Central memory CD8-positive, alpha-beta T cell (primary cell): ENCODE measurements around the gene PDGFA.

Experiments
- ATAC-seq: fragments of 150-1000 bp; cut with Tn5 transposase; replicated peaks from 2 replicates; pipeline ENCODE4 v1.10.0; 2022; ENCODE audit warnings: mild to moderate bottlenecking, moderate FRiP score, moderate number of reproducible peaks; ENCODE audit not compliant: poor library complexity, severe bottlenecking; ENCODE audit errors: extremely low read depth
- DNase-seq, 2 donors: peaks; one replicate each; pipeline ENCODE4 v3.0.0; 2021; ENCODE audit warnings: low spot score in 2 of 2
- H3K27ac Mint-ChIP-seq: one replicate; pipeline ENCODE4 v1.8.0; 2022; ENCODE audit warnings: low read depth, mild to moderate bottlenecking, moderate library complexity, mixed read lengths
- H3K27me3 Mint-ChIP-seq: one replicate; pipeline ENCODE4 v1.8.0; 2022; ENCODE audit warnings: mixed read lengths
- H3K36me3 Mint-ChIP-seq: one replicate; pipeline ENCODE4 v1.8.0; 2022; ENCODE audit warnings: mild to moderate bottlenecking, moderate library complexity, mixed read lengths; ENCODE audit not compliant: insufficient read depth
- H3K4me1 Mint-ChIP-seq: one replicate; pipeline ENCODE4 v1.8.0; 2022; ENCODE audit warnings: mixed read lengths
- H3K4me3 Mint-ChIP-seq: one replicate; pipeline ENCODE4 v1.8.0; 2022; ENCODE audit warnings: mild to moderate bottlenecking, moderate library complexity, mixed read lengths
- H3K9me3 Mint-ChIP-seq: one replicate; pipeline ENCODE4 v1.8.0; 2022; ENCODE audit warnings: mixed read lengths

PDGFA gene

DNA sequence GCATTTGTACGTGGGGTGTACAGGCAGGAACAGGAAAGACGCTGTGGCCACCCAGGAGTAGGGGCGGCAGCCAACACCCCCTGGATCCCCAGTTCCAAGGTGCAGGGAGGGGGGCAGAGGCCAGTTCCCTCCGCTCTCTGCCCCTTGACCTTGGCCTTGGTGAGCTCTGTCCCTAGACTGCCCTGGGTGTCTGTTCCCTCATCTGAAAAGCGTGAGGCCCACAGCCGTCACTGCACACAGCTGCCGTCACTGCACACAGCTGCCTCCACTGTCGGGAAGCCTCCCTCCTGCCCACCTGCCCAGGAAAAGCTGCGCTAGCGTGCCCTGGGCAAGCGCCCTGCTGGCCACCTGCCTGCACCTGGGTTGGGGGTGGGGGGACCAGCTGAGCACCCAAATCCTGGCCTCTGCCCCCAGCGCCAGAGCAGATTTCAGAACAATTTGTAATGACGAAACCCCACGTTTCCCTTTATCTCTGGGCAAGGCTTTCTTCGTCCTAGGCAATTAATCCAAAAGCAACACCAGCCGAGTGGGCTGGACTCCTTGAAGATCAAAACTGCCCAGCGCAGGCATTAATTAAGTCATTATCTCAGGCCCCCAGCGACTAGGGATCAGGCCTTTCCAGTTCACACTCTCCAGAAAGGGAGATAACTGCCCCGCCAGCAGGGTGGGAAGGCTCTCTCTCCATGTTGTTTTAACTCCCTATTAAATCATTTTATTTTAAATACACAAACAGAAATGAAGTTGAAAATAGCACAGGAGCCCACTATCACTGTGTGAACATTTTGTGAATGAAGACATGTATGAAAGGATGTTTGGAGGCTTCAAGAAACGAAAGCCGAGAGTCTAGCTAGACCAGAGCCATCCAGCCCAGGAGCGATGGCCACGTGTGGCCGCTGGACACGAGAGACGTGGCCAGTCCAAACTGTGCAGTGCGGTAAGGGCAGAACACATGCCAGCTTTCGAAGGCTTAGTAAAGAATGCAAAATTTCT, 4.0 kb upstream of the PDGFA start:
- peaks cover 9% of the 10 kb centered on the region for H3K27me3 Mint-ChIP-seq
- H3K4me3 Mint-ChIP-seq = no peak overlapping the region
- no peak overlapping the region for H3K27ac Mint-ChIP-seq
- H3K36me3 Mint-ChIP-seq = peaks cover 1% of the 10 kb centered on the region
- ATAC-seq = no peak
- peaks cover 2% of the 10 kb centered on the region for H3K4me1 Mint-ChIP-seq
- no peaks in the 10 kb centered on the region for H3K9me3 Mint-ChIP-seq
- DNase-seq = no peak

DNA sequence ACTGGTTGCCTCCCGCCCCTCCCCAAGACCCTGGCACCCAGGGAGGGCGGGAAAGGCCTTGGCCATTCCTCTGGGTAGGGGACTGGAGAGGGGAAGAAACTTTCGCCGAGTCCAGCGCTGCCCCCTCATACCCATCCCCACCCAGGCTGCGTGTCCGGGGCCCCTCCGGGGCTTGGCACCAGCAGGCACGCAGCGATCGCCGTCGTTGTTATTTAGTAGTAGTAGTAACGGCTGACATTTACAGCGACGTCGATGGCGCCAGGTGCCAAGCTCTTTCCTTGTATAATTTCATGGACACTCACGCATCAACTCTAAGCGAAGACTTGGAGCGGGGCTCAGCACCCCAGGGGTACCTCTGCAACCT, 3.3 kb upstream of the PDGFA start:
- H3K9me3 Mint-ChIP-seq = no peaks in the 10 kb centered on the region
- H3K4me1 Mint-ChIP-seq = peaks cover 7% of the 10 kb centered on the region
- ATAC-seq (no peak), DNase-seq (no peak)
- H3K27ac Mint-ChIP-seq = no peak overlapping the region
- H3K36me3 Mint-ChIP-seq = peaks cover 1% of the 10 kb centered on the region
- no peak overlapping the region for H3K4me3 Mint-ChIP-seq
- H3K27me3 Mint-ChIP-seq = peaks cover 16% of the 10 kb centered on the region

DNA sequence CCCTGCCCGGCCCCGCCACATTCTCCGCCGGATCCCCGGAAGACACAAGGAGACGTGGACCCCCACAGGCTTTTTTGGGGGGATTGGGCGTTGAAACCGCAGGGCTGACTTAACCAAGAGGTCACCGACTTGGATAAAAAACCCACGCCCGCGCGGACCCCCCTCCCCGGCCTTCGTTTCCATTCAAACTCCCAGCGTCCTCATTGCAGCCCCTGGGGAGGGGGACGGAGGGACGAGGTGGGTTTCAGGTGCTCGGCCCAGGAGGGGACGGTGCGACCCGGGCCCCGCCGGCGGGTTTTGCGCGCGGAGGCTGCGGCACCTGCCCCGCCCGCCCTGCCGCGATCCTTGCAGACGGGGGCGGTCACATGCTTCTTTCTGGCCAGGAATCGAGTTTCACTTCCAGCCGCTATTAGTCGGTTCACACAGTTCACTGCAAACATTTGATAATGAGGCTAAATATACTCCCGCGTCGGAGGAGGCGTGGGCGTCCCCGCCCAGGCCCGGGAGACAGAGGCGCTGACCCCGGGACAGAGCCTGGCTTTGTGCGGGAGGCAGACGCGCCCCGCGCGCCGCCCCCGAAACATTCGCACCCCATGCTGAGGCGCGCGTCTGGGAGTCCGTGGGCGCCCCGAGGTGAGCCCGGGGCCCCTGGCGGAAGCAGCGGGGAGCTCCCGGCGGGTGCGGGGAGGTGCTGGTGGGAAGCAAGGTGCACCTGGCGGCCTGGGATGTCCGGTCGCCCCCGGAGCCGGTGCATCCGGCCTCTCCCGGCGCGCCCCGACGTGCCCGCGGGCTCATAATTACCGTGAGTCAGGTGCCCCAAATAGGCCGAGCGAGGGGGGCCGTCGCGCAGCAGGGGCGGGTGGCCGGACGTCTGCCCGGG, 2.7 kb upstream of the PDGFA start:
- H3K9me3 Mint-ChIP-seq = no peaks in the 10 kb centered on the region
- ATAC-seq (no peak), DNase-seq (no peak)
- H3K36me3 Mint-ChIP-seq = peaks cover 1% of the 10 kb centered on the region
- no peak overlapping the region for H3K27ac Mint-ChIP-seq
- peaks cover 11% of the 10 kb centered on the region for H3K4me1 Mint-ChIP-seq
- peak overlapping the region; percentile 60 for H3K4me3 Mint-ChIP-seq
- peaks cover 20% of the 10 kb centered on the region for H3K27me3 Mint-ChIP-seq

DNA sequence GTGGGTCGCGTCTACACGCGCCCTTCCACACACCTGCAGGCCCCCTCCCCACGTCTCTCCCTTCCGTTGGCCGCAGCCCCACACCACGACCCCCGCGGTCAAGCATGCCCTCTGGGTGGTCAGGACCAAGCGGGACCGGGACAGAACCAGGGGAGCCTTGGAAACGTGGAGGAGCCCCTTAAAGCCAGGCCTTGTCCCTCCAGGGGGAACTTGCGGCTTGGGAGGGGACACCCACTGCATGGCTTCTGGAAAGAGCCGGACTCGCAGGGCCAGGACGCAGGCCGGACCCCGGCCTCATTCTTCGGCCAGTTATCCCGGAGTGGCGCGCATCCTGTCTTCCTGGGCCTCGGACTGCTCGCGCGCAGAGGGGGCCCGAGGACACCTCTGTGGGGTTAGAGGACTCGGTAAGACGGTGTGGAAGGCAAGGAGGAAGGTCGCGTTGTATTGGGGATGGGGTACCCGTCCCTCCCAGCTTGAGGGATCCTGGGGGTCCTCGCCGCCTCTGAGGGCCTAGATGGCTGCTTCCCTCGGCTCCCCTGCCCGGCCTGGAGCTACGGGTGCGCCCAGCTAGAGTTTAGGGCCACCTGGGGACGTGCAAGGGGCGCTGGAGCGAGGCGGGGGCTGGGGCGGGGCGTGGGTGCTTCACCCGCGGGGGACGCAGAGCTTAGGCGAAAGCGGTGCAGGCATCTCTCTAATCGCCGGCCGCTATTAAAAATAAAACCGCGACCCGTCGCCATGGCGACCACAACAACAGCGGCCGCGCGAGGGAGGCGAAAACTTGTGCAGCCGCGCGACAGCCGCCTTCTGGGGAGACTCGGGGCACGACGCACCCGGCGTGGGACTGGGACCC, 1.8 kb upstream of the PDGFA start:
- Mint-ChIP-seq H3K27me3 (peaks cover 22% of the 10 kb centered on the region), H3K4me1 (peaks cover 11% of the 10 kb centered on the region), H3K4me3 (peak overlapping the region; percentile 60), H3K9me3 (no peaks in the 10 kb centered on the region), H3K36me3 (peaks cover 1% of the 10 kb centered on the region), H3K27ac (no peak overlapping the region)
- no peak for ATAC-seq
- DNase-seq = no peak

DNA sequence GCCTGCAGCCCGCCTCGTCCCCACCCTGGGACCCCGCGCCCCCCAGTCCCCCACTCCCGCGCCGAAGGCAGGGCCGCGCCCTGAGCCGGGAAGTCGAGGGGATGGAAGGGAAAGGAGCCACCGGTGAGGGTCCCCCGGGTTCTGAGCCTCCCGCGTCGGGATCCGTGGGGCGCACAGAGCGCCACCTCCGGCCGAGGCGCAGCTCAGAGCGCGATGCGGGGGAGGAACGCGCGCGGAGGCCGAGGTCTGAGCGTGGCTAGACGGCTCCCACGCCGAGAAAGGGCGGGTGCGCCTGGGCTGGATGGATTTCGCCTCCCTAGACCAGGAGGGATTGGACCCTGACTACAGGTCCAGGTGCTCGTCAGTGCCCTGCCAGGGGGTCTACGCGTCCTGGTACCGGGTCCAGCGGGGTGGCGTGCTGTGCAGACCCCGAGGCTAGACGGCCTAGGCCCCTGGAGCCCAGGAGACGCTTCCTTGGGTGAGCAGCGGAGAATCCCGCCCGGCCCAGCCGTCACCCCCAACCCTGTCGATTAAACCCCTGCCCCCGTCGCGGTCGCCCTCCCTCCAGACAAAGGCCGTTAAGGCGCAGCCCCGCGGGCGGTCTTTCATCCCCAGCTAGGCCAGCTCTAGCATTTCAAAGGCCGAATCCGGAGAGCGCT, 986 bp upstream of the PDGFA start:
- Mint-ChIP-seq H3K27me3 (peaks cover 30% of the 10 kb centered on the region), H3K4me1 (peaks cover 11% of the 10 kb centered on the region), H3K27ac (no peak overlapping the region), H3K9me3 (no peaks in the 10 kb centered on the region), H3K4me3 (peak overlapping the region; percentile 60), H3K36me3 (peaks cover 1% of the 10 kb centered on the region)
- ATAC-seq (no peak), DNase-seq (no peak)

DNA sequence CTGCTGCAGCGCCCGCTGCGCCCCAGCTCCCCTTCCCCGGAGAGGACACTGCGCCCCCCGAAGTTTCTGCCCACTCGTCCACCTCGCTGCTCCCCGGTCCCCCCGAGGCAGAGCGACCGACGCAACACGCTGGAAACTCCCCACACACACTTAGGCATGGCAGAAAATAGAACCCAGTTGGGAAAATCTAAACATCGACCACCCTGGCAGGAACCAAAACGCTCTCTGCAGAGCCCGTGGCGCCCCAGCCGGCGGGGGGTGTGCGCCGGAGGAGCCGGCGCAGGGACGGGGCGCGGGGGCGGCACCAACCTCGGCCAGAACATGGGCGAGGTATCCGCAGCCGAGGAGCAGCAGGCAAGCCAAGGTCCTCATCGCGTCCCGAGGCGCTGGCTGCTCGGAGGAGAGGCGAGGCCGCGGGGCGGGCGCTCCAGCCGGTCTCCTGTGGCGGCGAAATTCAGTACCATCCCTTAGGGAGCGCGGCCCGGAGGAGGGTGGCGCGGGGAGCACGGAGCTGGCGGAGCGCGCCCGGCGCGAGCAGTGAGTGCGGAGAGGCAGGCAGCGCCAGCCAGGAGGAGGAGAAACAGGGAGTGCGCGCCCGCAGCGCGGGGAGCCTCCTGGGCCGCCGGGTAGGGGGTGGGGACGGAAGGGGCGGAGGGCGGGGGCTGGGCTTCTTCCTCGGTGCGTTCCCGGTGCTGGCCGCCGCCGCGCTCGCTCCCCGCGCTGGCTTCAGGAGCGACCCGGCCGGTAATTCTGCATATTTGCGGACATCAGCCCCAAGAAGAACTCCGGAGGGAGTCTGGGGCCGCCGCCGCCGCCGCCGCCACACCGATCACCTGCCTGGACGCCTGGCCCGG, 789 bp downstream of the PDGFA start:
- ATAC-seq (no peak), DNase-seq (no peak)
- Mint-ChIP-seq H3K4me3 (peak overlapping the region; percentile 68), H3K27ac (no peak overlapping the region), H3K36me3 (peaks cover 1% of the 10 kb centered on the region), H3K9me3 (no peaks in the 10 kb centered on the region), H3K27me3 (peaks cover 47% of the 10 kb centered on the region), H3K4me1 (peaks cover 11% of the 10 kb centered on the region)

DNA sequence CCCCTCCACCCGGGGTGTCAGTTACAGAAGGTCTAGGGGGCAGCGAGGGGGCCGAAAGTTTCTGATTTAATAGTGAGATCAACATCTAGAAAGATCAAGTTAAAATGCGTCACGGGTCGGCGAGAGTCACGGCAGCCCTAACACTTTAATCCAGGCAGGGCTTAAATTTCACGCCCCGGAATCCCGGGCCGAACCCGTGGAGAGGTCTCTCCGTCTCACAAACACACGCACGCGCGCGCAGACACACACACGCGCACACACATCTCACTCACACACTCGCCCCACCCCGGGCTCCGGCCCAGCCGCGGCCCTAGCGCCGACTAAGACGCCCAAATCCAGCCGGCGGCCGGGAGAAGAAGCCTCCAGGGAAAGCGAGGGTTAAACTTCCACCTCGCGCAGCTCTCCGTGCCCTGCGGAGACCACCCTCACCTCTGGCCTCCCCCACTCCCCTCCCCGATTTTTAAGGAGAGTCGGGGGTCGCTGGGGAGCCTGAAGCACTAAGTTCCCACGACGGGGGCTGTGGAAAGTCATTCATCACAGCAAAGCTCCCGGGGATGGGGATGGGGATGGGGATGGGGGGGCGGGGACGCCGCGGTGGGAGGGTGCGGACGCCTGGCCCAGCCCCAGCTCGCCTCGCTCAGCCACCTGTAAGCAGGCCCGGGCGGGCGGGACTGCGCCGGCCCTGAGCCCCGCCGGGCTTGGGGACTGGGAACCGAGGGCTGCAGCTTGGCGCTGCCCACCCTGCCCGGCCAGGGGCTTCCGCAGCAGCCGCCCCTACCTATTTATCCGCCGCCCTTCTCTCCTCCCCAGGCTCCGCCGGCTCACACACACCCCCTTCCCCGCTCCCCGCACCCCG, 1.6 kb downstream of the PDGFA start:
- ATAC-seq = no peak
- no peaks in the 10 kb centered on the region for H3K9me3 Mint-ChIP-seq

DNA sequence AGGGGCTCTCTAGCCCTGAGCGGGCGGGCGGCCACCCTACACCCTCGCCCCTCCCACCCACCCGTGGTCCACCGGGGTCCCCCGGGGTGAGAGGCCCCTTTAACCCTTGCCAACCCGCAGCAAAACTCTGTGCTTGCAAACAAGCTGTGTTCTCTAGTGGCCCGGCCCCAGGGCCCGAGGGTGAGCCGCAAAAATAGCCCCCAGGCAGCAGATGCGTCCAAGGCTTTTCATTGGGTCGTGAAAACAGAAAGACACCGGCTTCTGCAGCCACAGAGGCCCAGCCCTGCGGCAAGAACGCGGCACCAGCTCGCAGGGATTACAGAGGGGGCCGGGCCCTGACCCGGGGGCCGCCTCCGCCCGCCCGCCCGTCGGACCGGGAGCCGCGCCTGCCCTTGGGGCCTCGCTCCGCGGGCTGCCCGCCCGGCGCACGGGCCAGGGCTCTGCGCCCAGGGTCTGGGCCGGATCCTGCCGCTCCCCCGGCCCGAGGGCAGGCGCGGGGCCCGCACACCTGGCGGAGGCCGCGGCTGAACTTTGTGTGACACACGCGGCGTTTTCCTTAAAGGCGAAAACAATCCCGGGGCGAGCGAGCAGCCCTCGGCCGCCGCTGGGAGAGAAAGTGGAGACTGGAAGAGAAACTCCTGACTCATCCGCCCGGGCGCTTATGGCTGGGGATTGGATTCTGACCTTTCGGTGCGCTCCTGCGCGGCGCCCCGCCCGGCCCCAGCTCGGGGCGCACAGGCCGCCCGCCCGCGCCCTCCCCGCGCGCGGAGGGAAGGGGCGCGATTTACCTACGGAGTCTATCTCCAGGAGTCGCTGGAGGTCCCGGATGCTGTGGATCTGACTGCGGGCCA, 2.8 kb downstream of the PDGFA start:
- Mint-ChIP-seq H3K36me3 (peaks cover under 1% of the 10 kb centered on the region), H3K4me1 (peaks cover 11% of the 10 kb centered on the region), H3K4me3 (no peak overlapping the region), H3K27ac (no peak overlapping the region), H3K27me3 (peaks cover 51% of the 10 kb centered on the region), H3K9me3 (no peaks in the 10 kb centered on the region)
- ATAC-seq (no peak), DNase-seq (no peak)

More for the DNA sequence above, 1.6 kb downstream of the PDGFA start:
- Mint-ChIP-seq H3K4me1 (peaks cover 11% of the 10 kb centered on the region), H3K27ac (no peak overlapping the region), H3K27me3 (peaks cover 51% of the 10 kb centered on the region), H3K4me3 (peak overlapping the region; percentile 68), H3K36me3 (peaks cover 1% of the 10 kb centered on the region)
- no peak for DNase-seq

DNA sequence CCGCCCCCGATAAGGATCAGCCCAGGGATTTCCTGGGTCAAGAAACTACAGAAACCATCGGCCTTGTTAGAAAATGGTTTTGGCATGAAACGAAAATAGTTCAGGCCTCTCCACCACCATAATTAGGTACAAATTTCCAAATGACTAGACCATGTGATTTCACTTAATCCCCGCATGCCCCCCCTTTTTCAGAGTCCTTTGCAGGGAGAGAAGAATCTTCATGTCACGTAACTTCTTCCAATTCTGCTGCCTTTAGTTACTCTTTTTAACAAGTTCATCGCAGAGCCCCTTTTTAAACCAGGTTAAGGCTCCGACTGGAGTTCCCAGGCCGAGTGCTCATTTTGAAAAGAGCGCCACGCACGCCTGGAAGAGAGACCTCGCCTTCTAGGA, 3.4 kb downstream of the PDGFA start:
- Mint-ChIP-seq H3K27ac (no peak overlapping the region), H3K36me3 (no peaks in the 10 kb centered on the region), H3K4me3 (no peak overlapping the region), H3K27me3 (peaks cover 47% of the 10 kb centered on the region), H3K4me1 (peaks cover 11% of the 10 kb centered on the region), H3K9me3 (no peaks in the 10 kb centered on the region)
- no peak for DNase-seq
- ATAC-seq = no peak

DNA sequence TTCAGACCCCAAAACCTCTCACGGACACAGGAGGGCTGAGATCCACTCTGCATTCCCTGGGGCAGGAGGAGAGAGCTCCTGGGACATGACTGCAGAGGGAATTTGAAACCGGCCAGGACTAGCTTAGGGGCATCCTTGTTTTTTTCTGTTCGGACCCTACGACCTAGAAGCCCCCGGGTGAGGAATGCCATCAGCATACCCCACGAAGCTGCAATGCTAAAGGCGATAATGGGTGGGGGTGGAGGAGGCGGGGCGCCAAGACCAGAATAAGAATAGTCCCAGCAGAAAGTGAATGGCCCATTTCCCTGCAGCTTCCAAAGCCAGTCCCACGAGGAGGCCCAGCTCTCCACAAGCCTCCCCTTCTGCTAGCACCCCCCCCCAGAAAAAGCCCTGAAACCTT, 4.0 kb downstream of the PDGFA start:
- Mint-ChIP-seq H3K27ac (no peak overlapping the region), H3K4me1 (peaks cover 11% of the 10 kb centered on the region), H3K4me3 (no peak overlapping the region), H3K36me3 (no peaks in the 10 kb centered on the region), H3K9me3 (no peaks in the 10 kb centered on the region), H3K27me3 (peaks cover 42% of the 10 kb centered on the region)
- DNase-seq = no peak
- no peak for ATAC-seq
